Measurements from ENCODE around the gene GABARAP.

GABARAP gene

DNA sequence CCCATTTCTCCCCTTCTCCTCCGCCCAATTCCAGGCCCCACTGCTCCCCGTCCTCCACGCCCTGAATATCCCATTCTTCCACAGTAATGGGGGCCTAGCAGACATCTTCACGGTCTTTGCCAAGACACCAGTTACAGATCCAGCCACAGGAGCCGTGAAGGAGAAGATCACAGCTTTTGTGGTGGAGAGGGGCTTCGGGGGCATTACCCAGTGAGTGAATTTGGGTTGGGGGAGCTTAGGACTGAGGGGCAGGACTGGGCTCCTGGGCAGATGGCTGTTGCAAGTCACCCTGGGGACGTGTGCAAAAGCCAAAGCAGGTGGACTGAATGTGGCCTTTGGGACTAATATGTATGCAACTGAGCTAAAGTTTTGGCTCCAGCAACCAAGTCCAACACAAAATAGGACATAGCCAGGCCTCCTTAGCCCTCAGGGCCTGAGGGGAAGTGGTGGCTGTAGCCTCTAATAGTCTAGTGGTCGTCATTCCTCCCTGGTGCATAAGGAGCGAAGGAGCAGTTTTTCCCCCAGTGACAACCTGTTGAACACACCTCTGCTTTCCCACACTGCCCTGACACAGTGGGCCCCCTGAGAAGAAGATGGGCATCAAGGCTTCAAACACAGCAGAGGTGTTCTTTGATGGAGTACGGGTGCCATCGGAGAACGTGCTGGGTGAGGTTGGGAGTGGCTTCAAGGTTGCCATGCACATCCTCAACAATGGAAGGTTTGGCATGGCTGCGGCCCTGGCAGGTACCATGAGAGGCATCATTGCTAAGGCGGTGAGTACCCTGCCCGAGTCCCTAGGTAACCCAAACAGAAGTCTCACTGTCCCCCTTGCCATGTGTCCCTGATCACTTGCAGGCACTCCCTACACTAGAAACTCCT, 19.9 kb downstream of the GABARAP start:
- no peak for DNase-seq (ENCODE audit: low read depth)

GRCh38 chr17:7221278-7222092, 20.8 kb downstream of the GABARAP start:
- no peak for DNase-seq (ENCODE audit: low read depth)

DNA sequence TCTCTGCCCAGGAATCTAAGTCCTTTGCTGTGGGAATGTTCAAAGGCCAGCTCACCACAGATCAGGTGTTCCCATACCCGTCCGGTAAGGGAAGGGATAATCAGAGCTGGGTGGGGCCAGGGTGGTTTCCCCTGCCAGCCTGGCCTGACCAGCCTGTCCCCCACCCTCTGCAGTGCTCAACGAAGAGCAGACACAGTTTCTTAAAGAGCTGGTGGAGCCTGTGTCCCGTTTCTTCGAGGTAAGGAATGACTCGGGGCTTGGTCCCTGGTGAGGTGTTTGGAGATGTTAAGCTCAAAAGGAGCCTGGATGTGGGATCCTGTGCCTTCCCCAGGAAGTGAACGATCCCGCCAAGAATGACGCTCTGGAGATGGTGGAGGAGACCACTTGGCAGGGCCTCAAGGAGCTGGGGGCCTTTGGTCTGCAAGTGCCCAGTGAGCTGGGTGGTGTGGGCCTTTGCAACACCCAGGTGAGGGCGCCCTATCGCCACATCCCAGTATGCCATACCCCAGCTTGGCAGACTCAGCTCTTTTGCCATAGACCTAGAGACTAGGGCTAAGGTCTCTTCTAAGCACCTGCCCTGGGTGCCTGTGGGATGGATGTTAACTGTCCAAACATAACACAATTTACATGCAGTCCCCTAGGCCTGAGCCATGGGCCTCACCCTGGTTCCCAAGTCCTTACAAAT, 21.5 kb downstream of the GABARAP start:
- DNase-seq (ENCODE audit: low read depth): peak; percentile 35

GRCh38 chr17:7219812-7220592, 22.2 kb downstream of the GABARAP start, which contains the start of the genes ACADVL and DLG4:
Gene ACADVL (plus strand): TSS chr17:7219938. CDS start chr17:7219985, 47 bp downstream.
Gene DLG4 (minus strand): TSS chr17:7219836.
- DNase-seq (ENCODE audit: low read depth): peak; percentile 62

DNA sequence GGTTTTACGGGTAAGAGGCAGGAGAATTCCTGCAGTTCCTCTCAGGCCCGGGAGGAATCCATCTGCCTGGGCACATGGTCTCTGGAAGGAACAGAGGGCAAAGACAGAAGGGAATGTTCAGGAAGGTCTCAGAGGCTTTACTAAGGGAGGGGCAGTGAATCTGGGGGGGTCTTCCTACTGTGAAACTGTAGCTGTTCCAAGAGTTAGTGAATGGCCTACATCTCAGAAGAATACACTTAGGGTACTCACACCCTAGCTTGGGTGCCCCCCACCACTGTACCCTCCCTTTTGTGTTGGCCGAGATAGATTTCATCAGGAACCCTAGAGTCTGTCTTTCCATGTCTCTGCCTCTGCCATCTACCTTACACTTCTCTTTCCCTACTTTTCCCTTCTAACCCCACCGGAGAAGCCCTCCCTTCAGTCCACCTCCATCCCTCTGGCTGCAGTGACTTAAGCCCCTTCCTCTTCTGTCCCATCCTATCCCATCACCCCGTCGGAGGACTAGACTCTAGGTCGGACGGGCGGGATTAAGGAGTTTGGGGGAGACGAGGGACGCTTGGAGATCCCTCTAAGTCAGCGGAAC, 22.9 kb downstream of the GABARAP start:
- DNase-seq (ENCODE audit: low read depth): no peak

GRCh38 chr17:7218758-7219157, 23.5 kb downstream of the GABARAP start:
- no peak for DNase-seq (ENCODE audit: low read depth)

- no peak for DNase-seq (ENCODE audit: low read depth)
Observed at GRCh38 chr17:7218166-7218565, 24.1 kb downstream of the GABARAP start.

GRCh38 chr17:7217113-7217987, 24.9 kb downstream of the GABARAP start:
- DNase-seq (ENCODE audit: low read depth): no peak

DNA sequence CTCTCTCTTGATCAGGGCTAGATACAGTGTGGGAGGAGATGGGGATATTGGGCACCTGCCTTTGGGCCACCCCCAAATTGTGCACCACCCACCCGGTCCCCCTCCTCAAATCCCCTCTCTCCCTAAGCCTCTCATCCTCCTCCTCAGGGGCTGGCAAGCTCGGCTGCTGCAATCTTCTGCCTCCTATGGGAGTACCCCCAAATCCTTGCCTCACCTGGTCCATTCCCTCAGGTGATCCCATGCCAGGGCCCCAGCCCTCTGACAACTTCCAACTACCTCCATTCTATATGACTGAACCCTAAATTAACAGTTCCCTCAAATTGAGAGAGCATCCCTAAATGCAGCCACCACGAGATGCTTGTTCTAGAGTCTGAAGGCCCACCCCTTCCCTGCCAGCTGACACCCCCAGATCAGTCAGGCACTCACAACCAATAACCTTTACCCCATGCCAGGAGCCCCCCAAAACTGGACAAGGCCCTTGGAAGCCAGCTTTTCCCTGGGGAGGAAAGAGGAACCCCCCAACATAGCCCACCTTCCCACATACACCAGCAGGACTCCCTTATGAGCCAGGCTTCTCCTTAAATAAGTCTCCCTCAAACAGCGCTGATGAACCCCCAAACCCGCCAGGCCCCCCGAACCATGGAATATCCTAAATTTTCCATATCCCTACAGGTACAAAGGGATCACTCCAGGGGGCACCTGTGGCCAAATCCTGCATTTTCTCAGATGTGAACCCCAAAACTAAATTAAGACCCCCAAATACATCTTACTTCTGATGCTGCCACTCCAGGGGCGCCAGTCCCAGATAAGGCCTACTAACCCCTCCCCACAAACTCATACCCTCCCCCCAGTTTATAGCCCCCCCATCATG, 25.8 kb downstream of the GABARAP start:
- no peak for DNase-seq (ENCODE audit: low read depth)

DNA sequence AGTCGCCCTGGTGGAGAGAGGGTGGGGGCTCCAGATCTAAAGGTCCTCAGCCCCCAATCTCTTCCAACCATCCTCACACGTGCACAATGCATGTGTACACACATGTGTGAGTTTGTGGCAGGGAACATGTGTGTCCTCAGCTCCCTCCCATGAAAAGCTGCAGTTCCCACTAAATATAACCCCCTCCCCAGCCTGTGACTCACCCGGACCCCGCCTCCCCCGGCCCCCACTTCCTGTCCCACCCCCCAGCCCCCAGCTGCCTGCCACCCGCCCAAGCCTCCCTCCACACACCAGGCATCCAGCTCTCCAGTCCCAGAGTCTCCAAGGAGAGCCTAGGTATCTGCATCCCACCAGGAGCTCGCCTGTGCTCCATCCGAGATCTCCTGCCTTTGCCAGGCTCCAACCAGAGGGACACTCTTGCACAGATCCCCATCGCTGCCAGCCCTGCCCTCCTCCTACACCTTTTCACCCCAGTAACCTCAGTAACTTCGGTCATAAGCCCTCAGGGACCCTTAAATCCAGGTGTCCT, 26.5 kb downstream of the GABARAP start:
- no peak for DNase-seq (ENCODE audit: low read depth)

DNA sequence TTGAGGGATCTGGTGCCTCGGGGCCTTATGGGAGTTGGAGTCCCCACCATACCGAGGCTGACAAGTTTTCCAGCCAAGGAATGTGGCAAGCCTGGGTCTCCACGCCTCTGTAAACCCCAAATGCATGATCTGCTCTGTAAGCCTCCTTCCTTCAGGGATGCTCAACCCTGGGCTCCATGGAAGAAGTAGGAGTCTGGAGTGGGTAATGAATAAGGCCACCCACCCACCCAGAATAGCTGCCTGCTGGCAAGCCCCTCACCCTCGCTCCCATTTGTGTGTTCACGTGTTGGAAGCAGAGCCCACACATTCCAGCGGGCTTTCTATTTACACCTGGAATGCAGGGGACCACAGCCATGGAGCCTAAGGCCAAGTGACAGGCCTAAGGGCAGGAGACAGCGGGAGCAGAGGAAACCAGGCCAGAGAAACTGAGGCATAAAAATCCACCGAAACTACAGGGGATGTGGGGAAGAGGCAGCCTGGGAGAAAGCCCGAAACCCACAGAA, 27.1 kb downstream of the GABARAP start:
- no peak for DNase-seq (ENCODE audit: low read depth)

DNA sequence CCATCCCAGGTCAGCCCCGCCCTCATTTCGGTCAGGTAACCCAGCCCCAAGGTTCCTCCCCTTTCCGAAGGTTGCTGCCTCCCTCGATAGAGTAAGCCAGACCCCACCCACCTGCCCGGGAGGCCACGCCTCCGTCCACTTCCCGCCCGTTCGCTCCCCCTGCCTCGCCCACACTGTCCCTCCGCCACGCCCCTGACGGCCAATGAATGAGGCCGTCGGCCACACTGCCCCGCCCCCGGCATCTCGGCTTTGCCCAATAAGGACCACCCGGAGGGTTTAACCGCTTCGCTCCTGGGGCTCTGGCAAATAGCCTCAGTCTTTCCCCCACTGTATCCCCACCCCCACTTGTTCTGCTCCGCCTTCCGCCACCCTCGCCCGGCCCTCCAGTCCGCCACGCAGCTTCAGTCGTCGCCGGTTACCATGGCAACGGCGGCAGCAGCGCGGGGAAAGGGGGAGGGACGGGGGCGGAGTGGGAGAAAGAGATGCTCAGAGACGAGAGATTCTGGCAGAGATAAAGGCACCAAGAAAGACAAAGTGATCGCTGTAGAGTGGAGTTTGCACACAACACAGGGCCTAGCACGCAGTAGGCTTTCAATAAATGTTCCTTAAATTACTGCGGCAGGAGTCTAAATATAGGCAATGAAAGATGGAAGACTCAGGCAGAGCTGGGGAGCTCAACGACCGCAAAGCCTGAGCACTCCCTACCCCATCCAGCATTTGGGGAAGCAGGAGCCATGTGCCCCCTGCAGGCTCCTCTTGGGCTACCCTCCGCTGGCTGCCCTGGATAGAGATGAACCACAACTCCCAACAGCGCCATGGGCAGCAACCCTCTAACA, 27.7 kb downstream of the GABARAP start:
- peak; percentile 98 for DNase-seq (ENCODE audit: low read depth)

DNA sequence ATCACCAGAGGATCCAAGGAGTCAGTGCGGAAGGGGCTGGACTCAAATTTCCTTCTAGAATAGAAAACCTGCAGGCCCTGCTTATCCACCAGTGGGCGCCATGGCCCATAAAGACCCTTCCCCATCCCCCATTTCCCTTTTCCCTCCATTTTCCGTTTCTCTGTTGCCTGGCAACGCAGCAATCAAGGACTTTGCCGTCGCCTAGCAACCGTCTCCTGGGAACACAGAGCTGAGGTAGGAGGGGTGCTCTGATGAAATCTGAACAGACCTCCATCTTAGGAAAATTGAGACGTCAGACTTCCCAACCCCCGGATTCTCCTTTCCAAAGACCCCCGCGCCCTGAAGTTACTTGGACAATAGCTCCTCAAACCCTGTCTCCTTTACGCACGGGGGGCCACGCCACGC, 28.4 kb downstream of the GABARAP start:
- DNase-seq (ENCODE audit: low read depth): peak; percentile 75

DNA sequence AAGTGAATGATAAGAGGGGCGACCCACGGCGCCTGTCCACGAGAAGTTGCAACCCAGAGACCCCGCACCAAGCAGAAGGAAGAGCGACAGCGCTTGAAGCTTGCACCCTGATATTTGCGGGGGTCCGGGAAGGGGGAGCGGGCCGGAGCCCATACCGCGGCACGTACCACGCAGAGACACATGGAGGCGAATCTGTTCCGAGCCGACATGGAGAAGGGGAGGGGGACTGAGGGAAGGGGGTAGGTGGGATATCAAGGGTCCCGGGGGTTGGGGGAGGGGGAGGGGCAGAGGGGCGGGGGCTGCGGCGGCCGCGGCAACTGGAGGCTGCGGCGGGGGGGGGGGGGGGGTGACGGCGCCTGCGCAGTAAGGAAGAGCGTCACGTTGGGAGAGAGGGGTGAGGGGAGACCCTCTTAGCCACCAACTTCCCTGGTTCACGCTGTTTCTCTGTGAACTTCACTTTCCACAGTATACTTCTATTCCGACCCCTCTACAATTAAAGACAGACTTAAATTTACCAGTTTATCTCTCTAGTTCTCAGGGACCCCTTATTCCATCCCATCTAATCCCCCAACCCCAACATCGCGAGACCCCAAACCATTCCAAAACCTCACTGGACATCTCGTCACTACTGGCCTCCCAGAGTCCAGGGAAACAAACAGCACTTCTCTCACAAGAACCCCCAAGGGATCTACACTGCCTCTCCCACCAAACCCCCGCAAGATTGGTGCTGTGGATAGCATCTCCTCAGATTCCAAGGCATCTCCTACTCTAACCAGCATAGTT, 30.6 kb downstream of the GABARAP start:
- no peak for DNase-seq (ENCODE audit: low read depth)

DNA sequence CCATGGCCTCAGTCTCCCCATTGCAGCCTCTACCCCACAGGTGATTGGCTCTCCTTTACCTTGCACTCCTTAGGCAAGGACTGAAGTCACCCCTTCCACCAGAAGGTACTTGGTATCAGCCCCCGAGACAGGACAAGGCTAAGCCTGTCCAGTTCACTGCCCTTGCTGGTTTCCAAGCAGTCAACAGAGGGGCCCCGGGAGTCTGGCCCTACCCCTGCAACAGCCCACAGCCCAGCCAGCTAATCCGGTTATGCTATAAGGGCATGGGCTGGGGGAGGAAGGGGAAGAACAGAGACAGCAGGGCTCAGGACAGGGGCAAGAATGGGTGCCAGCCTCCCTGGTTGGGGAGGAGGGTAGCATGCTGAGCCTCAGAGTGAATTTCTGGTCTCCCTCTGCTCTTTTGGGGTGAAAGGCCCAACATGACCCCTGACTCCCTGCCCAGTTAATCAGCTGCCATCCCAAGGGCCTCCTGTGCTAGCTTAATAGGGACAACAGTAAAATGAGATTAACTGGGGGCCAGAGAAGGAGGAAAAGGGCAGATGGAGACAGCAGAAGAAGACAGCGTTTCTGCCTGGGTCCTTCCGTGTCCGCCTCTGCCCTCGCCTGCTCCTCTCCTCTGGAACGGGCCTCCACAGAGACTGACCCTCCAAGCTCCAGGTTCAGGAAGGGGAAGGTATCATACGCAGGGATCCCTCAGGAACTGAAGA, 33.3 kb downstream of the GABARAP start:
- no peak for DNase-seq (ENCODE audit: low read depth)

GRCh38 chr17:7208027-7208571, 34.1 kb downstream of the GABARAP start:
- DNase-seq (ENCODE audit: low read depth): no peak

Data from T-helper 22 cell (primary cell).